ENCODE data around the gene EXOC4.

The EXOC4 gene

DNA sequence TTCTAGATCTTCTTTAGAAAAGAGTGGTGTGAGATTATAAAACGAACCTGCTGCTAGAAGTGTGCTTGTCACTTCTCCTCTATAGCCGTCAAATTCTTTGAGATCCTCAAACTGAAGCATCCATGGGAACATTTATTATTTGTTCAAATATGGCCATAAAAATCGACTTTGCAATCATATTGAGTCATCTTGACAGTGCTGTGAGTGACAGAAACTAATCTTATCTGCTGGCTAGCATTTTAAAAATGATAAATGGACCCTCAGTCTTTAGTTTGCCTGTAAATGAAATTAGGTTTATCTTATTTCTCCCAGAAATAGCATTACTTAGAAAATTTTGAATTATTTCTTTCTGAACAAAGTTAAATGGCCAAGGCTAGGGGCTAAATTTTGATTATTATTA is 290.8 kb downstream of the EXOC4 start:
- DNase-seq, result no peak

DNA sequence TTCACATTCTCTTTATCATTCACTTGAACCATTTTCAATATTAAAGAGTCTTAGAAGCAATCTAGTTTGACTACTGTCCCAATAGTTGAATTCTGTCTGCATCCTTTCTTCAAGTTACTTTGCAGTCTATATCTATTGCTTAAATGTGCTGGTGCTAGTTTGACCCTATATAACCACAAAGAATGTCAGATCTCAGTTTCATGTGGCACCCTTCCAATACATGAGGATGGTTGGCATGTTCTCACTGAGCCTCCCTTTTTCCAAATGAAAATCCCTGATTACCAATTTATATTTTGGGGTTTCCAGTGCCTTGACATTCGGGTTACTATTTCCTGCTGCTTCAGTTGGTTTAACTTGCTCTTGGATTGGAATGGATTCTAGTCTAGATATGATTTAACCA is 292.7 kb downstream of the EXOC4 start:
- DNase-seq, result no peak

DNA sequence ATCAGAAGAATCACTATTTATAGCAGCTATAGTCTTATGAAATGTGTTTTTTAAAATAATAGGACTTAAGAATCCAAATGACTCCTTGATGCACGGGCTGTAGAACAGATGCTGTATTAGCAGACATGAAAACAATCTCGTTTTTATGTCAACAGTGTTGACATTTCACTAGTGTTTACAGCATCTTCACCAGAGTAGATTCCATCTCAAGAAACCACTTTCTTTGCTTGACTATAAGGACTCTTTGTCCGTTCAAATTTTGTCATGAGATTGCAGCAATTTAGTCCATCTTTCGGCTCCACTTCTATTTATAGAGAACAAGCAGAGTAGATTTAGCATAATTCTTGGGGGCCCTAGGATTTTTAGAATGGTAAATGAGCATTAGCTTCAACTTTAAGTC is 295.1 kb downstream of the EXOC4 start:
- no peak for DNase-seq

DNA sequence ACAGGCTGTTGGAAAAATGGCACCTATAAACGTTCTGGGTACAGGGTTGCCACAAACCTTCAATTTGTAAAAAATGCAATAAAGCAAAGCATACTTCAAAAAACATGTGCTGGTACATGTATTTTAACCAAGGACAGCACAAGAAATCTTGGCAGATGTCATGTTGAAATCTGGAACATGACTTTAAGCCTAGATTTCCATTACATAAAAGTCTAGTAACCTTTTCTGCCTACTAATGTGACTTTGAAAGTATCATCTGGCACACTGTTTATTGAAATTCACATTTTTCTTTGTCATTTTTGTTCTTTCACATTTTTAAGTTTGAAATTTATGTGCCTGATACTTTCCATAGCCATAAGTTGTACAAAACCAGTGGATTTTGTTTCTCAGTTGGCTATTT is 296.8 kb downstream of the EXOC4 start:
- DNase-seq, result no peak

DNA sequence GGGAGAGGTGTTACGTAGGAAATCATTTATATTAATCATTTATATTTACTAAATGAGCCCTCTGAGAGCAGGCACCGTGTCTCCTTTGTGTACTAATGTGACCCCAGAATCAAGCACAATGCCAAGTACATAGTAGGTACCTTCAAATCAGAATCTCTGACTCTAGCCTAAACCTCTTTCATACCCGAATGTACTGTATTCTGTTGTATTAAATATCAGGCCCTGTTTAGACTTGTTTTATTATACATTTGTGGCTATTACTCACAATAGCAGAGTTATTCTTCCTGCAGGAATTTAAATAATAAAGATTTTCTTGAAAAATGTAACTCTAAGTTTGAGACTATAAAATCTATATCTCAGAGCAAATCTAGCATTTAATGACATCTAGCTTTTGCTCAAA is 297.3 kb downstream of the EXOC4 start:
- DNase-seq, result no peak

DNA sequence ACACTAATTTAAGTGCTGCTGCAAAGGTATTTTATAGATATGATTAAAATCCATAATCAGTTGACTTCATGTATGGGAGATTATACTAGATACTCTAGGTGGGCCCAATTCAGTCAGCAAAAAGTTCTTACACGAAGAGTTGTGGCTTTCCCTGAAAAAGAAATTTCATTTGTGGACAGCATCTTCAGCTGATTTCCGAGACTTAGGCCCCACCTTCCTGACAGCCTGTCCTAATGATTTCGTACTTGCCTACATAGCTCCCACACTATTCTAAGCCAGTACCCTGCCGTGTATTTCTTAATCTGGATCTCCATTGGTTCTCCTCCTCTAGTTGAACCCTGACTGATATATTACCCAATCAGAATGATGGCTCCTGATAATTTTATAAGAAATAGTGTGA is 297.9 kb downstream of the EXOC4 start:
- no peak for DNase-seq

DNA sequence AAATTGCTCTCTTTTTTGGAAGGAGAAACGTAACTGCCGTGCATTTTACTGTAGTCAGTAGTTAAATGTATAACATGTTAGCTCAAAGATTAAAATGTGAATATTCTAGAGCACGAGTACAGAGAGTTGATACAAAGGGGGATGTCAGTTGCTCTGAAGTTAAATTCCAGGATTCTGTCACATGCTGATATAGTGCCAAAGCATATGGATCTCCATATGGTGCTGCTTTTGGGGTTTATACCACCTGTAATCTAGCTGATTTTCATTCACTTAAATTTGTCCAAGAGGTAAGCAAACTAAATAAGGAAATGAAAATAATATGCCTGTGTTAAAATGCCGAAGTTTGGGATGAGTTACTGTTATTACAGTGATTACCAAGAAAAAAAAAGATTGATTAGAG is 298.6 kb downstream of the EXOC4 start:
- no peak for DNase-seq

DNA sequence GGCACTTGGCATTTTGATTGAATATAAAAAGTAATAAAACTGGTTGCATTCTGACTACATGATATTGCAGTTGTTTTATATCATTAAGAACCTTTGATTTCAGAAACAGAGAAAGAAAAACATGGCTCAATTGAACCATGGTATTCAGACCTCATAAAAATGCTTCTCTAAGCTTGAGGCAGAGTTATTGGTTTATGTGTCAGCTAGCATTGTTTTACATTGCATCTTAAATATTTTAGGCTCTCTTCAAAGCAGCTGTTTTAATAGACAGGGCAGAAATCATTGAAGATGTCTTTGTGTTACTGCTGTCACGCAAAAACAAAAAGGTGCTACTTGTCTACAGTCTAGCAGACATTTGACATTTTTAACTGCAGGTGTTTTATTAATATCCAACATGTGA is 299.2 kb downstream of the EXOC4 start:
- no peak for DNase-seq

DNA sequence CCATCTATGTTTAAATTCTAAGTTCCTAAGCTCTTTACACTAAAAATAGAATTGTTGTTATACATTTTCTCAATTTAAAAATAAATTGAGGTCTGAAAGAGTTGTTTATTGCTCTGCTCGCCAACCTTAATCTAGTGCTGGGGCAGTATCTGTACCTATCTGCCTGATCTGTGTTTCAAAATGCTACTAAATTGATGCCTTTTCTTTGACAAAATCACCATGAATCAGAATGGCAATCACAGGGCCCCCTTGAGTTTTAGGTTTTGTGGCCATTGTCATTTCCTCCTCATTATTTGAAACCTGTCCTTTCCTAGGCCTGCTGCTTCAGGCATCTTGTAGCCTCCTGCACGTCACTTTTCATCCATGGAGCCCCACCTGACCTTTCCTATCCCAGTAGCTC is 301.5 kb downstream of the EXOC4 start:
- no peak for DNase-seq

DNA sequence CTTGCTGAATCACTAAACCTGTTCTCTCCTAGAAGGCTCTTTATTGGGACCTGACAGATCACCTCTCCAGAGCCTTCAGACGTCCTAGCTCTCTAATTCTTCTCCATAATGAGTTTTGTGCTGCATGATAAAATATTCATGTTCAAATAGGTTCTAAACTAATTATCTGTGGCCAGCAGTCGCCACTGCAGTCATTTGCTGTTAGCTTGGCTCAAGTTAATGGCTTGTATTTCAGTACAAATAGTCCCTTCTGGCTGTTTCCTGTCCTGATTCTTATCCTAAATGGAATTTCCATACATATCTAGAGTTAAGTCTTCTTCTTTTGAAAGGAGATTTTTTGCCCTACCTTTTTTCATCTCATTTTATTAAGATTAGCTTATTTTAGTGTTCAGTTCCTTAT is 303.2 kb downstream of the EXOC4 start:
- no peak for DNase-seq

DNA sequence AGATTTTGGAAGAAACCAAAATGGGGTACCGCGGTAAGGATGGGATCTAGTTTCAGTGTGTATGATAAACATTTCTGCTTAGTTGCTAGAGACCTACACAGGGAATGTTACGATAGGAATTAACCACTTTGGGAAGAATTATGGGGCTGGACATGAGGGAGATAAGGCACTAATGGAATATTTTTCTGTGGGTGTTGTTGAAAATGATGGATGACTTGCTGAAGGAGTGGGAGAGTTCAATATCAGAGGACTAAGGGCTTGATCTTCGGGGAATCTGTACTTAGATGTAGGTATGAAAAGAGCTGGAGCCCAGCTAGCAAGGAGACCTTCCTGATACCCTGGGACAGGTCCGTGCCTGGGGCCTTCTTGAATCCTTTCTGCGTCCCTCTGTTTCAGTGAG is 303.7 kb downstream of the EXOC4 start:
- no peak for DNase-seq

DNA sequence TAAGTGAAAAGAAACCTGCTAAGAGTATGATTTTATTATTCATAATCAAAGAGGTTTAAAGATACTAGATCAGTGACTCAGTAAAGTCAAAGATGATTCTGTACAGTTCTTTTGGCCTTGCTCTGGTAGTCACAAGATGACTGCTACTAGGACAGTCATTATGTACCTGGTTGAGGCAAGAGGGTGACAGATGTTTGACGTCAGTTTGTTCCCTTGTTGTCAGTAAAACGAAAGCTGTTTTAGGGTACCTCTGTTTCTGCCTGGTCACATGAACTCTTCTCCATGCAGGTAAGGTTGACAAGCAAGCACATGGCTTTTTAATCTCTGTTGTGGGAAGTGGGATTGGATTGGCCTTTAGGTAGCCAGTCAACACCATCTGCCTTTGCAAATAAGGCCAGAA is 308.0 kb downstream of the EXOC4 start:
- no peak for DNase-seq

DNA sequence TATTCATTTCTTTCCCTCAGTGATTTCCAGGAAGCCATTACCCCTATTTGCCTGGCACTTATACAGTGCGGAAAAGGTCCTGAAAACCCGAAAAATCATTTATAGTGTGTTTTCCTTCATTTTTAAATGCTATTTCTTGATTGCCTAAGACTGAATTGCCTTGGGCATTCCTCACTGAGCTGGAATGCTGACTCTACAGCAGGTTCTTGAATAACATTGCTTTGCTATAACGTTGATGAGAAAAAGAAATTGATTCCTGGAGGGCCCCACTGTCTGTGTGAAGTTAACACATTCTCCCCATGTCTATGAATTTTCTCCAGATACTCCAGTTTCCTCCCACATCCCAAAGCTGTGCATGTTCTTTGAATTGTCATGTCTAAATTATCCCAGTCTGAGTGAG is 308.5 kb downstream of the EXOC4 start:
- DNase-seq, result no peak

DNA sequence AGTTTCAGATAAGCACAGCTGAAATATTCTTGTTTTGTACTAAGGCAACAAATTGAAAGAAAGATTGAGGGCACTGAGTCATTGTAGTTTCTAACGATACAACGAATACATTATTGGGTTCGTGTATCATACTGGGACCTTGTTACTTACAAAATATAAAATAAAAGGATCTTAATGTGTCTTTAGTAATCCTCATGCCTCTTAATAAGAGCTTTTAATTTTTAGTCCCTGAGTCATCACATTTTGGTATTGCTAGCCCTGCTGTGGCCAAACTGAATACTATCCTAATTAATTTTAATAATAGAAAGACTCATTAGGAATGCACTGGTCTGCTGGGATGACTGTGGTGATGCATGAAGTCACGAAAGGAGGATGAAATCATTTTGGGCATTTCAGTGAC is 309.7 kb downstream of the EXOC4 start:
- DNase-seq, result no peak

DNA sequence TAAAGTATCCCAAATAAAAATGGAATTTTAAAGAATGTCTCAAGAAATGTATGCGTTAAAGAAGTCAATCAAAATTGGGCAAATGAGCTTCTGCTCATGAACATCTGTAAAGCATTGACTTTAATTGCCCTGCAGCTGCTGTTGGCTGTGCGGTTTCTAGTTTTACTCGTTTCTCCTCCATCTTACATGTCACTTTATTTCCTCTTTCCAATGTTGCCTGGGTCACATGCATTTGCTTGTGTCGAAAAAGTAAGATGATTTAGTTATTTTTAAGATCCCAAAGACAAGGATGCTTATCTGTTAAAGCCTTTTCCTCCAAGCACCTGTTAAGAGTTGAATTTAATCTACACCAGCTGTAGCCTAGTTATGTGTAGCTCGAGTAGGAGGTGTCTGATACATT is 310.4 kb downstream of the EXOC4 start:
- DNase-seq, result no peak

DNA sequence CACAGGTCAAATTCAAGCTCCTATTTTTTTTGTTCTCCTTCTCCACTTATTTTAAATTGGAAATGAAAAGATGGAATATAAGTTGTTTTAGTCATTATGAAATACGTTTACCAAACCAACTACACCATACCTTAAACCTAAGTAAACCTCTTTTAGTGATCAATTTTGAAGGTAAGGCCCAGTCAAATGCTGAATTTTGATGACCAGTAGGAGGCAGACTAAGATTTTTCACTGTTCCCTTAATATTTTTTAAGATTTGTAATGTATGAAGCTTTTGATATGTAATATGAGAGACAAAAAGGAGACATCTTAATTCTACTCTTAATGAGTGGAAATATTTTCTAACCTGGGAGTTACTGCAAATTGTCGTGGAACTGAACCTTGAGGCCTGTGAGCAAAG is 311.6 kb downstream of the EXOC4 start:
- DNase-seq, result no peak

DNA sequence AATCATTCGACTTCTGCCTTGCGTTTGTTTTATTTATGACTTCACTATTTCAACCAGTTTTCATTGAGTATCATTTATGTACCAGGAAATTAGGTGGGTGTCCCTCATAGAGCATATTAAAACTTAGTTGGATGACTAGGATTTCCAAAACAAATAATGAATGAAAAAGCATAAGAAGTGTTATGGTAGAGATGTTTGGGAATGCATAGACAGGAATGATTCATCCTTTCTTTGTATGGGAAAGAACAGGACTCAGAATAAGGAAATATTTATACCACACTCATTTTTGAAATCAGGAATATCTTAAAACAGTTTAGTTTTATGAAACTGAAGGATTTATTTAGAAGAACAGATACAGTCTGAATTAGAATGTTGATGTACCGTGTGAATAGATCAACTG is 315.7 kb downstream of the EXOC4 start:
- DNase-seq, result no peak

DNA sequence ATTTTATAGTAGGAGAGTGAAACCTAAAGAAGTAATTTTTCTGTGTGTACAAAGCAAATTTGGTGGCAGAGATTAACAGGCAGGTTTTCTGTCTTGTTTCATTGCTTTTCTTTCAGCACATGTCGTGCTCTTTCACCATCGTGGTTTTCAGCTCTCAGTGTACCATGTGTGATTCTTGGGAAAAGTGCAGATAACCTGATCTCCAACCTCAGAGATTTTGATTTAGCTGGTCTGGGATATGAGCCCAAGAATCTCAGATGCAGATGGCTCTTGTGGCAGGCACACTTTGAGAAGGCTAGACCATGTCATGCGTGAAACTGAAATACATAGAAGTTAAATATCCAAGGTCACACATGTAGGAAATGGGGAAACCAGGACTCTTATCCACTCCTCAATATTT is 317.4 kb downstream of the EXOC4 start:
- no peak for DNase-seq

DNA sequence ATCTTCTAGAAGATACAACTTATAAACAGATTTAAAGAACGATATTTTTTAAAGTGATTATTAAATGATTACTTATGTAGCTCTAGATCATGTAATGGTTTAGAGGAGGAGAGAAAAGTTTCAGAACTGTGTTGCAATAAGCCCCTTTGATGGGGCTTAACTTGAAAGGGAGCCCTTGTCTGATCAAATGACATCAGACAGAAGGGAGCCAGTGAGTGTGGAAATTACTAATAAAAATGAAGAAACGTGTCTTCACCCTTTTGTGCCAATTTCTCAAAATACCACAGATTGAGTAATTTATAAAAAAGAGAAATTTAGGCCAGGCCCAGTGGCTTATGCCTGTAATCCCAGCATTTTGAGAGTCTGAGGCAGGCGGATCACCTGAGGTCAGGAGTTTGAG is 318.2 kb downstream of the EXOC4 start:
- no peak for DNase-seq

DNA sequence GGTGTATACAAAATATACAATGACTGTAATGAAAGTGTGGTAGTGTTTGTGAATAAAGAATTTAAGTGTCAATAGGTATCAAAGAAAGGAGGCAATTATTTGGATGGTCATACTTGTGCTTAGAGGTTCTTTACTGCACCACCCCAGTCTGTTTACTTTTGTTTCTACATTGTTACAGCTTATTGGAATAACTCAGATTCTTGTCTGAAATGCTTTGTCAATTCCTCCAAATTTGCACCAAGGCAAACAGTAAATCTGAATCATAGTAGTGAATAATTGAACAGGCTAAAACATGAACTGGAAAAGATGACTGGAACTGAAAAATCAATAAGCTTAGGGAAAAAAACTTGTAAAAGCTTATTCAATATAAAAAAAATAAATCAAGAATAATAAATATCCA is 319.2 kb downstream of the EXOC4 start:
- DNase-seq, result no peak

DNA sequence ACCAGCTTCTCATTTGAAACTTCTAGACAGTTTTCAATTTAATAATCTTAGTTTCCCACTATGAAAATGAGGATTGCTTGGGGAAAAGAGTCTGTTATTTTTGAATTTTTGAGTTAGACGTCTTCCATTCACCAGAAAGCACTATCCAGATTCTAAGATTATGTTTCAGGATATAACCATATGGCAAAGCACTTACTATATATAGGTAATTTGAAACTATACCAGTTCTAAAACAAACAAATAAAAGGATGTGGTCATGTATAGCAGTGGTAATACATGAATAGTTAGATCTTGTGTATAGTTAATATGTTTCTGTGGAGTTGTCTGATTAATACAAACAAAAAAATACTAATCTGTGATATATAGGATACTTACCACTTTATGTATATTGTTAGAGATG is 320.0 kb downstream of the EXOC4 start:
- DNase-seq, result no peak

DNA sequence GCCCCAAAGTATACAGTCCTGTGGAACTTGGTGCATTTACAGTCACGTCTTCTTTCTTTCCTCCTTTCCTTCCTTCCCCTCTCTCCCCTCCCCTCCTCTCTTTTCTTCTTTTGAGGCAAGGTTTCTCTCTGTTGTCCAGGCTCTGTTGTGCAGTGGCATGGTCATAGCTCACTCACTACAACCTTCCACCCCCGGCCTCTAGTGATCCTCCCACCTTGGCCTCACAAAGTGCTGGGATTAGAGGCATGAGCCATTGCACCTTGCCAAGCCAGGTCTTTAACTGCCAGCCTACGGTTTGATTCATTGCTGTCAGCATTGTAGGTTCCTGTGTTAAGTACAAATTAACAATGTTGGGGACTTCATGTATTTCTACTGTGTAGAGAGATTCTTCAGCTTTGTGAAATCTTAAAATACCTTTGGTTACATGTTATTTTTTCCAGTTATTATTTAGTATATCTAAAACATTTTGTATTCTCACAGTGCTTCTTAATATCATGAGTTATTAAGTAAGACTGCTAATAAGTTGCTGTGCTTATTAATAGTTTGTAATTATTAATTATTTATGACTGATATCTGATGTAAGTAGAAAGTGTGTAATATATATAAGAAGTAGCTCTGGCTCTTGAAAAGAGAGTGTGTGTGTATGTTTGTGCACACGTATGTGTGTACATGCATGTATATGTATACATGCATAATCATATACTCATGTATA is 320.8 kb downstream of the EXOC4 start:
- DNase-seq, result no peak

DNA sequence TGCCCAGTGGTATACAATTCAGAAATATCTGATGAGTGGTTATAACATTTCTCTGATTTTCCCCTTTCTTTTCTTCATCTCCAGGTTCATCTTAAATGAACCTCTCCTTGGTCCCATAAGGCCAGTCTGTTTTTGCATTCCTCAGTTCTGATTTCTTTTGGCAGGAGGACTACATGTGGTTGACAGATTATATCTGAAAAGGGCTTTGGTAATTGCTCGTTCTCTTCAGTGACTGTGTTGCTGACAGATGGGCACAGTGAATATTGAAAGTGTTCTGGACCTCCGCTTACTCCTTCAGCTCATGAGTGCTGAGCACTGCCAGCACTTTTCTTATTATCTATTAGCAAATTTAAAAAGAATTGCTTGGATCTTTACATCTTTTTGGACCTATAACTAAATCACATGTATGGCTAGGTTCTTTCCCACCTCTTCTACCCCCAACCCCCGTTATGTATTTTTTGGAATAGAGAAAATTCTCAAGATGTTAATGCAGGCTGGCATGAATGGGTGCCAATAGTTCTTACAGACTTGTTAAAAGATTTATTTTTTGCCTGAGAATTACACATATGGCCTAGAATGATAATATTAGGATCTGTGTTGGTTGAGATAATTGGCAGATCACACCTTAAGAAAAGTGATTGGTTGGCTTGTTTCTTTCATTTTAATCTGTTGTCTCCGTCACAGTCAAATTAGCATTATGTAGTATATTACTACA is 323.0 kb downstream of the EXOC4 start:
- no peak for DNase-seq

DNA sequence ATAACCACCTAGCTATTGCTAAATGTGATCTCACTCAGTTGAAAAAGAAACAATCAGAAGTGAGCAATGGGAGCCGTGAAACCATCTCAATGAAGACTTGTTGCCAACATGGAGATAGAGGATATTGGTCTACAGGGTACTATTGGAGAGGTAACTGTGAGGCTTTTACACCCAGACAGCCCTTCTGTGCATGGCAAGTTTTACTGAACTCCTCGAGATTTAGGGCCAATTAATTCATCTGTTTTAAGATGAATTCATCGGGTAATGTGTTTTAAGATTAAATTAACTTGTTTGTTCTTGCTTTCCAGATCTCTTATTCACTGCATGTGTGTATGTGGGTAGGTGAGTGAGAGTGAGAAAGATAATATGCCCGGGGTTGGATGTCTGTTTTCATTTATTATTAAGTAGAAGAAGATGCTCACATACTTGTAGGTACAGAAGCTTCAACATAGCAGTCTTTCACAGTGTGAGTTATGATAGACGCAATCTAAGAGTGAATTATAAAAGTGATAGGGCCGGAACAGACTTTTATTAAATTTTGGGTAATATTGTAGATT is 323.8 kb downstream of the EXOC4 start:
- DNase-seq, result no peak

All from NCI-H526 treated with DMSO at 0.1 percent for 48 hours (cell line).